ENCODE results near the gene CENPA.

- TF ChIP-seq, protein P1, sequence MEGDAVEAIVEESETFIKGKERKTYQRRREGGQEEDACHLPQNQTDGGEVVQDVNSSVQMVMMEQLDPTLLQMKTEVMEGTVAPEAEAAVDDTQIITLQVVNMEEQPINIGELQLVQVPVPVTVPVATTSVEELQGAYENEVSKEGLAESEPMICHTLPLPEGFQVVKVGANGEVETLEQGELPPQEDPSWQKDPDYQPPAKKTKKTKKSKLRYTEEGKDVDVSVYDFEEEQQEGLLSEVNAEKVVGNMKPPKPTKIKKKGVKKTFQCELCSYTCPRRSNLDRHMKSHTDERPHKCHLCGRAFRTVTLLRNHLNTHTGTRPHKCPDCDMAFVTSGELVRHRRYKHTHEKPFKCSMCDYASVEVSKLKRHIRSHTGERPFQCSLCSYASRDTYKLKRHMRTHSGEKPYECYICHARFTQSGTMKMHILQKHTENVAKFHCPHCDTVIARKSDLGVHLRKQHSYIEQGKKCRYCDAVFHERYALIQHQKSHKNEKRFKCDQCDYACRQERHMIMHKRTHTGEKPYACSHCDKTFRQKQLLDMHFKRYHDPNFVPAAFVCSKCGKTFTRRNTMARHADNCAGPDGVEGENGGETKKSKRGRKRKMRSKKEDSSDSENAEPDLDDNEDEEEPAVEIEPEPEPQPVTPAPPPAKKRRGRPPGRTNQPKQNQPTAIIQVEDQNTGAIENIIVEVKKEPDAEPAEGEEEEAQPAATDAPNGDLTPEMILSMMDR (IDR thresholded peaks at IDR 0.05) = no peak
- TF ChIP-seq EP300 (IDR thresholded peaks at IDR 0.05) (no peak), POLR2A (IDR thresholded peaks at IDR 0.05) (no peak)
Measured at GRCh38 chr2:26843041-26843440, 57.2 kb downstream of the CENPA start.
